ENCODE results near the gene CASK. TPM values are rescaled to one million over a fixed set of nuclear protein-coding genes. Genes with fewer than 3 reads are reported as not detected.

CASK gene
- total RNA-seq, 2 experiments from 2014 or later, result 27.9 to 28.4 TPM

Other genes with a start within 250 kb of the CASK start
- 1 to 10 TPM in 1 of 2 experiments, under 1 TPM in 1; 0.97 to 1.0 TPM for gene GPR34, start 234.6 kb downstream of the CASK start, total RNA-seq
- gene GPR82, start 199.4 kb downstream of the CASK start, total RNA-seq, result under 1 TPM; 0.34 to 0.40 TPM